Activated T-cell treated with anti-CD3 and anti-CD28 coated beads, Interleukin-2, amount 50 U/mL, for 1 hour (primary cell): ENCODE data around the gene NPHP3.
"Not testable (repeated sequence)": the region's sequence is repeated elsewhere in the genome, so short reads cannot be mapped to it uniquely, and the experiment has no call there.

Experiments
- DNase-seq: peaks from one replicate; pipeline ENCODE4 v3.0.0-alpha.2; 2020

The NPHP3 gene

DNA sequence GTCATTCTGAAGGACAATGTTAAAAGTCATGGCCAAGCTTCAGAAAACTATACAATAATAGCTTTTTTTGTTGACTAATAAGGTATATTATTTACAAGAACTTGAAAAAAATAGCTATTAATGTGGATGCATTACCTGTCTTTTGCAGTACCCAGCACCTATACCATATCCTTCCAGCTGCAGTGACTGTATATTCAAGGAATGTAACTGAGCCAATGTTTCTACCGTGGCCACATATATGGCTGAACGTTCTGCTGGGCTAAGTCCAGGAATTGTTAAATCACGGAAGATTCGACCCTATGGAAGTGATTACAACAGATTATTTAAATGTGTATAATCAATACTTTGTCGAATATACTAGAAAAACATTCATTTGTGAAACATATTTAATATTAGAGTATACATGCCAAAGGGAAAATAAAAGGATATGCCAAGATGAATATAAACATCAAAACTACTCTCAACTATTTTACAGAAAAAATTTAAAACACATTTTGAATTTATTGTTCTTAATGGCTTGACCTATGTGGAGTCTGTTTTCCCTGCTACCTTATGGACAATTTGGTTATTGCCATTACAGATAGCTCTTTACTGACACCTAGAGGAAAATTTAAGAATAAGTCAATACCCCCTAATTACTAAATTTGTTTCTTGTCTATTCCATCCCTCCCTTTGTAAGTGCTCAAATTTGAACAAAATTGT lies 80.2 kb downstream of the NPHP3 start:
- DNase-seq: no peak

DNA sequence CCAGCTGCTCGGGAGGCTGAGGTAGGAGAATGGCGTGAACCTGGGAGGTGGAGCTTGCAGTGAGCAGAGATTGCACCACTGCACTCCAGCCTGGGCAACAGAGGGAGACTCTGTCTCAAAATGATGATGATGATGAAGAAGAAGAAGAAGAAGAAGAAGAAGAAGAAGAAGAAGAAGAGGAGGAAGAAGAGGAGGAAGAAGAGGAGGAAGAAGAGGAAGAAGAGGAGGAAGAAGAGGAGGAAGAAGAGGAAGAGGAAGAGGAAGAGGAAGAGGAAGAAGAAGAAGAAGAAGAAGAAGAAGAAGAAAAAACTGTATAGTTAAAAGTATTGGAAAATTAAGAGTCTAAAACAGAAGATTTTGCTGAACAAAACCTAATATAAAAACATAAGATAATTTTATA lies 80.8 kb downstream of the NPHP3 start:
- DNase-seq: not testable (repeated sequence)

DNA sequence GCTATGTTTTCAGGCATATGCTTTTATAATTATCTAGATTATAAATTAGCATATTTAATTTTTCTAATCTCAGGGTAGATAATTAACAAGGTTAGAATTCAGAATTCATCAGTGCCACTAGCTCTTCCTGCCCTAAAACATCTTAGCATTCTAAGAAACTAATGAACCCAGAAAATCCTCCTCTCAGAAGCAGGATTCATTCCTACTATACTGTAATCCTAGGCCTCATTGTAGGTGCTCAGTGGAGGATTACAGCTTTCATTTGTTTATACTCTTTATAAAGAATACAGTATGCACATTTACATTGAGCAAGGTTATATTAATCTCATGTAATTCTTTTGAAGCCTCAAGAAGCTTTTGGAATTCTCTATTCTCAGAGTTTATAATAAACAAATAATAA lies 83.5 kb downstream of the NPHP3 start:
- DNase-seq: no peak

DNA sequence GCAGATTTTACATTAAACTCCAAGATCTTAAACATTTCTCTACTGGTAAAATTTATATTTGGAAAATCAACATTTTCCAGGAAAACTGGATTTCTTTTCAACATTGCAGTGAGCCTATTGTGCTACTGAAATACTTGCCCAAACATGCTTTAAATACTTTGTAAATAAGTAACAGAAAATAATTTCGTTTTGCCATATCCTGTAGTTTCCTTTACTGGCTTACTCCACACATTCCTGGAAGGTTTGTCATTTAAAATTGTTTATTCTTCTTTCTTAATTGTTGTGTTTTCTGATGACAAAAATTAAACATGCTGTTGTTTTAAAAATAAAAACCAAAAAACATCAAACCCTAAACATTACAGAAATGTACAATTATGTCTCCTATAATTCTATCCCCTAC lies 84.6 kb downstream of the NPHP3 start:
- DNase-seq: no peak

DNA sequence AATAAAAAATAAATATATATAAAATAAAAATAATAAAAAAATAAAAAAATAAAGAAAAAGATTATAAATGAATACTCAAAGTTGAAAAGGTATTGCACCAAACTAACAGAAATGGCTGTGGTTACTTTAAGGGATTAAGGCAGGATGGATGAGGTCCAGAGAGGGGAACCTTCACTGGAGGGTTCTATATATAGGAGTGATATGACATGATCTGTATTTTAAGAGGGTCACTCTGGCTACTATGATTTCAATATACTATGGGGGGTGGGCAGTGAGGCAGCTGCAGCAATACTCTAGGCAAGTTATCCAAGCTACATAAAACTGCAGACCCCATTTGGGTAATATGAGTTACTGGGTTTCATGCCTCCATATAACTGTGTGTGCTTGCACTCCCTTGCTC lies 87.2 kb downstream of the NPHP3 start:
- DNase-seq: no peak
